ENCODE data around the gene CHAC1.
"Not testable (repeated sequence)": the region's sequence is repeated elsewhere in the genome, so short reads cannot be mapped to it uniquely, and the experiment has no call there.

The CHAC1 gene

GRCh38 chr15:40960925-40961324, 7.7 kb downstream of the CHAC1 start:
- TF ChIP-seq CTCF (IDR thresholded peaks at IDR 0.05; ENCODE audit: extremely low read depth, insufficient read depth, missing control alignments): no peak
- in situ Hi-C loops (cut with MboI; ENCODE audit: low pct_unique_long_range_greater_than_20kb, low sequenced_read_pairs, unreplicated experiment): no loop called here
- no peak for DNase-seq (ENCODE audit: low spot score)

GRCh38 chr15:40961740-40962139, 8.5 kb downstream of the CHAC1 start:
- DNase-seq (ENCODE audit: low spot score); in situ Hi-C loops (cut with MboI; ENCODE audit: low pct_unique_long_range_greater_than_20kb, low sequenced_read_pairs, unreplicated experiment): not testable (repeated sequence)

- DNase-seq (ENCODE audit: low spot score); in situ Hi-C loops (cut with MboI; ENCODE audit: low pct_unique_long_range_greater_than_20kb, low sequenced_read_pairs, unreplicated experiment): not testable (repeated sequence)
These were observed 9.0 kb downstream of the CHAC1 start for GRCh38 chr15:40962317-40962716.

- in situ Hi-C loops (cut with MboI; ENCODE audit: low pct_unique_long_range_greater_than_20kb, low sequenced_read_pairs, unreplicated experiment): no loop called here
- no peak for DNase-seq (ENCODE audit: low spot score)
- no peak for TF ChIP-seq CTCF (IDR thresholded peaks at IDR 0.05; ENCODE audit: extremely low read depth, insufficient read depth, missing control alignments)
These were observed 9.9 kb downstream of the CHAC1 start for GRCh38 chr15:40963201-40963600.

- in situ Hi-C loops (cut with MboI; ENCODE audit: low pct_unique_long_range_greater_than_20kb, low sequenced_read_pairs, unreplicated experiment): no loop called here
- no peak for TF ChIP-seq CTCF (IDR thresholded peaks at IDR 0.05; ENCODE audit: extremely low read depth, insufficient read depth, missing control alignments)
- DNase-seq (ENCODE audit: low spot score): no peak
These were observed 10.7 kb downstream of the CHAC1 start for GRCh38 chr15:40964006-40964405.

- DNase-seq (ENCODE audit: low spot score): no peak
- no peak for TF ChIP-seq CTCF (IDR thresholded peaks at IDR 0.05; ENCODE audit: extremely low read depth, insufficient read depth, missing control alignments)
- in situ Hi-C loops (cut with MboI; ENCODE audit: low pct_unique_long_range_greater_than_20kb, low sequenced_read_pairs, unreplicated experiment): no loop called here
These were observed 11.4 kb downstream of the CHAC1 start for GRCh38 chr15:40964634-40965033.

GRCh38 chr15:40968290-40969085, 15.2 kb downstream of the CHAC1 start:
- in situ Hi-C loops (cut with MboI; ENCODE audit: low pct_unique_long_range_greater_than_20kb, low sequenced_read_pairs, unreplicated experiment): no loop called here
- DNase-seq (ENCODE audit: low spot score): no peak
- TF ChIP-seq CTCF (IDR thresholded peaks at IDR 0.05; ENCODE audit: extremely low read depth, insufficient read depth, missing control alignments): no peak

GRCh38 chr15:40969363-40969762, 16.1 kb downstream of the CHAC1 start:
- in situ Hi-C loops (cut with MboI; ENCODE audit: low pct_unique_long_range_greater_than_20kb, low sequenced_read_pairs, unreplicated experiment): no loop called here
- DNase-seq (ENCODE audit: low spot score): no peak
- no peak for TF ChIP-seq CTCF (IDR thresholded peaks at IDR 0.05; ENCODE audit: extremely low read depth, insufficient read depth, missing control alignments)
